ENCODE results near the gene ENTPD2. TPM values are rescaled to one million over a fixed set of nuclear protein-coding genes. Genes with fewer than 3 reads are reported as not detected.

Gene ENTPD2
- total RNA-seq, 1 donor from 2014 or later = 0.46 TPM

DNA sequence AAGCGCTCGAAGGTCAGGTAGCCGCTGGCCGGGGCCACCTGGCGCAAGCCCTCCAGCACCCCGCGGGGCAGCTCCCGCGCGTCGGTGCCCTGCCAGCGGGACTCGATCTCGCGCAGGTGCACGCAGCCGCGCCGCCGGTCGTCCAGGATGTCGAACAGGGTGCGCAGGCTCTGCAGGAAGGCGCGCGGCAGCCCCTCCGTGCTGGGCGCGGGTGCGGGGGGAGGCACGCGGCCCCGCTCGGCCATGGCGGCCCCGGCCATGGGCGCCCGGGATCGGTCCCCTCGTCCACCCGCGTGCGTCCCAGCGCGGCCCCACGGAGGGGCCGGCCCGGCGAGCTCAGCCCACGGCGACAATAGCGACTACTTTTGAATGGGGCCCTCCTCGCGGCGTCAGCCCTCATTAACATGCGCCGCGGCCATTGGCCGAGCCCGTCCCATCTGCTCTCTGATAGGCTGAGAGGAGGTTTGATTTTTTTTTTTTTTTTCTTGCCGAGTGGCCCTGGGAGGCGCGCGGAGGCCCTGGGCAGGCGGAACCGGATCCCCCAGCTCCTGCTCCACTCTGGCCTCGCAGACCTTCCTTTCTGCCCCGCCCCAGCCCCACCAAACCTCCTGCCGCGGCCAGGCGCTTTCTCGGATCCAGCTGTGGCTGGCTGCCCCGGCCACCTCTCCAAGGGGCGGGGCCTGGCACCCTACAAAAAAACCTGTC lies 16.5 kb upstream of the ENTPD2 start, which contains the start of gene SAPCD2:
TSS of gene SAPCD2 (minus strand) at position 357 of the 705 bp plus-strand sequence. CDS start at position 260, 97 bp downstream.
- no peaks in the 10 kb centered on the region for H3K9me3 Mint-ChIP-seq (ENCODE audit: unreplicated experiment)
- no peaks in the 10 kb centered on the region for H3K36me3 Mint-ChIP-seq (ENCODE audit: unreplicated experiment)
- peaks cover 12% of the 10 kb centered on the region for H3K4me1 Mint-ChIP-seq (ENCODE audit: unreplicated experiment)
- peak within 1 kb of the TSS; percentile 52 for H3K27ac Mint-ChIP-seq (ENCODE audit: unreplicated experiment)
- TF ChIP-seq CTCF (IDR thresholded peaks at IDR 0.05) = no peak
- H3K27me3 Mint-ChIP-seq (ENCODE audit: unreplicated experiment) = no peaks in the 10 kb centered on the region
- H3K4me3 Mint-ChIP-seq (ENCODE audit: unreplicated experiment) = peak within 1 kb of the TSS; percentile 63
- peak; percentile 92 for DNase-seq (ENCODE audit: extremely low spot score, unreplicated experiment)

GRCh38 chr9:137069508-137070091 lies 15.7 kb upstream of the ENTPD2 start:
- Mint-ChIP-seq H3K36me3 (ENCODE audit: unreplicated experiment) (no peaks in the 10 kb centered on the region), H3K4me3 (ENCODE audit: unreplicated experiment) (peak overlapping the region; percentile 29), H3K9me3 (ENCODE audit: unreplicated experiment) (no peaks in the 10 kb centered on the region), H3K4me1 (ENCODE audit: unreplicated experiment) (peaks cover 12% of the 10 kb centered on the region), H3K27me3 (ENCODE audit: unreplicated experiment) (no peaks in the 10 kb centered on the region), H3K27ac (ENCODE audit: unreplicated experiment) (no peak overlapping the region)
- no peak for DNase-seq (ENCODE audit: extremely low spot score, unreplicated experiment)
- no peak for TF ChIP-seq CTCF (IDR thresholded peaks at IDR 0.05)

DNA sequence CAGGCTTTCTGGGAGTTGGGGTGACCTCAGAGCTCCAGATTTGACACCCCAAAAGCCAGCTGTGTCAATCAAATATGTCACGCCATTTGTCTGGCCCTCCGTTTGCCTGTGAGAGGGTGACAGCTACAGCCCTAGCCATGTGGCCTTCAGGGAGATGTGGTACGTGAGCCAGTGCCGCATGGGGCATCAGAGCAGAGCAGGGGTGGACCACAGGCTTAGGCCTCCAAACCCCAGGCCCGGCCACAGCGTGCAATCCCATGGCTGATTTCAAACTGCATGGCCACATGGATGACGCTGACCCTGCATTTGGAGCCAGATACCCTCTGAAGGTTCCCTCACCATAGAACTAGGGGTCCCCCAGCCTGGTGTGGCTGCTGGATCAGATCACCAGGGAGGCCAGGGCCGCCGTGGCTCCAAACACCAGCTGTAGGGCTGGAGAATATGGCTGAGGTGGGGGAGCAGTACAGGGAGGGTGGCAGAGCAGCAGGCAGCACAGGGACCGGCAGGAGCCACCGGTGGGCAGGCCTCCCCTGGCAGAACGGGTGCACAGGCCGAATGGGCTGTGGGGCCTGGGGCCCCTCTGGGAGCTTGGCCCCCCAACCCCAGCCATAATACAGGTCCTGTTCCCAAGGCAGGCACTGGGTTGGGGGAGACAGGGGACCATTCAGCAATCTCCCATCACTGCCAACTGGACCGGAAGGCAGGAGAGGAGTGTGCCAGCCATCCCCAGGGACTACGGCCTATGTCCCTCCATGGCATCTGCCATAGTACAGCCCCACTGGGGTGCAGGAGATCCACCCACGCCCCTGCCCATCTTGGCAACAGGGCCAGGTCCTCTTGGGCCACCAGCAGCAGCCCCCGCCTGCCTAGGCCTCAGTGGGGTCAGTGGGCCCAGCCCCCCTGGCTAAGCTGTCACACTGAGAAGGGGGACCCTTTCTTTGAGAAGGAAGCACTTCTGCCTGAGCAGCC lies 15.0 kb upstream of the ENTPD2 start:
- DNase-seq (ENCODE audit: extremely low spot score, unreplicated experiment) = no peak
- TF ChIP-seq CTCF (IDR thresholded peaks at IDR 0.05) = no peak
- no peaks in the 10 kb centered on the region for H3K36me3 Mint-ChIP-seq (ENCODE audit: unreplicated experiment)
- no peaks in the 10 kb centered on the region for H3K9me3 Mint-ChIP-seq (ENCODE audit: unreplicated experiment)
- no peak overlapping the region for H3K27ac Mint-ChIP-seq (ENCODE audit: unreplicated experiment)
- peaks cover 14% of the 10 kb centered on the region for H3K4me1 Mint-ChIP-seq (ENCODE audit: unreplicated experiment)
- no peaks in the 10 kb centered on the region for H3K27me3 Mint-ChIP-seq (ENCODE audit: unreplicated experiment)
- H3K4me3 Mint-ChIP-seq (ENCODE audit: unreplicated experiment) = peak overlapping the region; percentile 29

DNA sequence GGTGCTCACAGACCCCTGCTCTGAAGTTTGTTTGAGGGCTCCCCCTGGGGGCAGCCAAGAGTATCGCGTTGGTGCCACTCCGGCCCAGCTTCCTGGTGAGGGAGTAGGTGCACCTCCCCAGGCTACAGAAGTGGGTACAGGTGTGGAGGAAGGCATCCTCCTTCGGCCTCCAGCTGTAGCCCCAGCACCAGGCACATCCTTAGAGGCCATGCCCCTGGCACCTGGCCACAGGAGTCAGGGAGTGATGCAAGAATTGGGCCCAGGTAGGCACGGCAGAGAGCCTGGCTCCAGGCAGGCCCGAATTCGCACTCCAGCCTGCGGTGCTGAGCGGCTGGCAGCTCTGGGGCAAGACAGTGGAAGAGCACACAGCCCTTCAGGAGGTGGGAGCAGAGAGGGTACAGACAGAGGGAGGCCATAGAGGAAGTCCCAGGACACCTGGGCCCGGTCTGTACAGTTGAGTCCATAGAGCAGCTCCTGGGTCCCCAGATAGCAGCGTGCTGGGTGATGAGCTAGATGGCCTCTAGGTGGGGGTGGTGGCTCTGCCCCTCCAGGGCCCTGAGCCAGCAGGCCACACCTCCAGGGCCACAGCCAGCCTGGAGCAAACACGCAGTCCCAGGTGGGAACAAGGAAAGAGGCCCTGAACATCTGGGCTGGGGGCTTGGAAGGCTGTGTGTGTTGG lies 14.1 kb upstream of the ENTPD2 start:
- Mint-ChIP-seq H3K4me1 (ENCODE audit: unreplicated experiment) (peaks cover 14% of the 10 kb centered on the region), H3K27me3 (ENCODE audit: unreplicated experiment) (no peaks in the 10 kb centered on the region), H3K9me3 (ENCODE audit: unreplicated experiment) (no peaks in the 10 kb centered on the region), H3K4me3 (ENCODE audit: unreplicated experiment) (no peak overlapping the region), H3K27ac (ENCODE audit: unreplicated experiment) (no peak overlapping the region), H3K36me3 (ENCODE audit: unreplicated experiment) (no peaks in the 10 kb centered on the region)
- peak; percentile 81 for TF ChIP-seq CTCF (IDR thresholded peaks at IDR 0.05)
- DNase-seq (ENCODE audit: extremely low spot score, unreplicated experiment) = peak; percentile 94

Measured in osteocyte (in vitro differentiated cells).